ENCODE results near the gene SLC16A8. TPM values are rescaled to one million over a fixed set of nuclear protein-coding genes. Genes with fewer than 3 reads are reported as not detected.

Gene SLC16A8
- total and polyA plus RNA-seq, 9 of the 15 experiments (the other 6 are each of a cell fraction or from before 2014, with no cell fraction given), result not detected

GRCh38 chr22:38129856-38130255 lies 45.9 kb upstream of the SLC16A8 start:
- no peak overlapping the region for H3K4me2 ChIP-seq (ENCODE audit: insufficient read depth, low read length)
- no peak overlapping the region for H3K27ac ChIP-seq (ENCODE audit: extremely low read depth, low read depth, low read length)
- no peaks in the 10 kb centered on the region for H3K9me3 ChIP-seq (replicated peaks; ENCODE audit: control insufficient read depth, insufficient read depth, low read depth, low read length)
- FAIRE-seq (no peak), DNase-seq (ENCODE audit: extremely low read depth in 1 of 4, low spot score in 3 of 4) (no peak), ATAC-seq (no peak)
- BruUV-seq (replicated peaks), result no TSS peak
- no peaks in the 10 kb centered on the region for H3K36me3 ChIP-seq (ENCODE audit: control insufficient read depth, insufficient read depth, low read length)
- H3K9ac ChIP-seq (ENCODE audit: insufficient read depth in 1 of 2, low read depth in 2 of 2, low read length in 2 of 2), result no peak overlapping the region; a peak in 1 of 4 replicates
- H3K4me1 ChIP-seq (replicated peaks in 1 of 2; ENCODE audit: control insufficient read depth in 2 of 2, insufficient read depth in 2 of 2, low read length in 2 of 2), result peaks cover 18 to 37% of the 10 kb centered on the region in 2 experiments
- POLR2A ChIA-PET, result interaction anchor here (0.7 kb wide), 1 partner anchor 86 kb away, joined by 3 read pairs; no protein-coding TSS in a partner anchor
- intact Hi-C loops (cut with micrococcal nuclease), result no loop called here
- CTCF ChIA-PET (ENCODE audit: low intra/inter-chr PET ratio), result no interaction called here
- H3K9me1 ChIP-seq (ENCODE audit: control insufficient read depth, insufficient read depth, low read length), result peaks cover 3% of the 10 kb centered on the region
- in situ Hi-C loops (cut with MboI), result no loop called here
- 69% methylated on average over 7 of the region's 9 CpGs for WGBS (ENCODE audit: insufficient coverage, low coverage, missing lambda C conversion rate)
- H3K27me3 ChIP-seq (ENCODE audit: control insufficient read depth in 2 of 2, insufficient read depth in 2 of 2, low read length in 2 of 2), result no peaks in the 10 kb centered on the region
- no peak for TF ChIP-seq PCBP1 (IDR thresholded peaks at IDR 0.05; ENCODE audit: low read depth, low read length, poor library complexity, severe bottlenecking)
- no peak for TF ChIP-seq ZNF436 (CRISPR knock-in tag; IDR thresholded peaks at IDR 0.05)
- TF ChIP-seq KAT7 (CRISPR knock-in tag; IDR thresholded peaks at IDR 0.05; ENCODE audit: borderline replicate concordance), result no peak
- TF ChIP-seq MEF2A (IDR thresholded peaks at IDR 0.05; ENCODE audit: control insufficient read depth, low read depth, low read length), result no peak
- TF ChIP-seq ZNF717 (CRISPR knock-in tag; IDR thresholded peaks at IDR 0.05), result no peak
- no peak overlapping the region for H3K4me3 ChIP-seq
- no peaks in the 10 kb centered on the region for H4K20me1 ChIP-seq (replicated peaks; ENCODE audit: control insufficient read depth, insufficient read depth, low read length)
- no peak overlapping the region for H2AFZ ChIP-seq (ENCODE audit: low read depth, low read length)
- H3K79me2 ChIP-seq (ENCODE audit: control insufficient read depth, insufficient read depth, low read length), result no peaks in the 10 kb centered on the region

DNA sequence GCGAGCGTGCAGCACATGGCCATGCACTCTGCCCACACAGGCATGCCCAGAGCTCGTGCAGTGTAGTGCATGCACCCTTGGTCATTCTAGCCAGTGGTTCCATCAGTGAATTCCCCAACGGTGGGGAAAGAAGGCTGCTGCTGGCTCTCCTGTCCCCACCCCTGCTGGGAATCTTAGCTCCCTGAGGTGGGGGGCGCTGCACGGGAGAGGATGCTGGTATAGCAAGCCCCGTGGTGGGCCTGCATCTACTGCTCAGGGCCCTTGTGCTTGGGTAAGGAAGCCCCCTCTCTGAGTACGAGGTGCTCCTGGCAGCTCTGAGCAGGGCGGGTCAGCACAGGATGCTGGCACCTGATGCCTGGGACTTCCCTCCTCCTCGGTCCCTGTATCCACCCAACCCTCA lies 45.0 kb upstream of the SLC16A8 start:
- Histone ChIP-seq H3K27me3 (ENCODE audit: control insufficient read depth in 2 of 2, insufficient read depth in 2 of 2, low read length in 2 of 2) (no peaks in the 10 kb centered on the region), H4K20me1 (replicated peaks; ENCODE audit: control insufficient read depth, insufficient read depth, low read length) (no peaks in the 10 kb centered on the region), H2AFZ (ENCODE audit: low read depth, low read length) (no peak overlapping the region), H3K27ac (ENCODE audit: extremely low read depth, low read depth, low read length) (no peak overlapping the region), H3K9ac (ENCODE audit: insufficient read depth in 1 of 2, low read depth in 2 of 2, low read length in 2 of 2) (no peak overlapping the region; a peak in 1 of 4 replicates), H3K9me1 (ENCODE audit: control insufficient read depth, insufficient read depth, low read length) (peaks cover 3% of the 10 kb centered on the region), H3K4me3 (no peak overlapping the region), H3K4me2 (ENCODE audit: insufficient read depth, low read length) (no peak overlapping the region), H3K4me1 (replicated peaks in 1 of 2; ENCODE audit: control insufficient read depth in 2 of 2, insufficient read depth in 2 of 2, low read length in 2 of 2) (peaks cover 18 to 37% of the 10 kb centered on the region in 2 experiments), H3K9me3 (replicated peaks; ENCODE audit: control insufficient read depth, insufficient read depth, low read depth, low read length) (no peaks in the 10 kb centered on the region), H3K36me3 (ENCODE audit: control insufficient read depth, insufficient read depth, low read length) (no peaks in the 10 kb centered on the region), H3K79me2 (ENCODE audit: control insufficient read depth, insufficient read depth, low read length) (no peaks in the 10 kb centered on the region)
- ATAC-seq (no peak), FAIRE-seq (no peak), DNase-seq (ENCODE audit: extremely low read depth in 1 of 4, low spot score in 3 of 4) (no peak)
- in situ Hi-C loops (cut with MboI) (no loop called here), intact Hi-C loops (cut with micrococcal nuclease) (no loop called here)
- 80% methylated on average over 9 of the region's 10 CpGs for WGBS (ENCODE audit: insufficient coverage, low coverage, missing lambda C conversion rate)
- no TSS peak for BruUV-seq (replicated peaks)
- POLR2A ChIA-PET, result interaction anchor here (0.5 to 0.8 kb wide), 2 partner anchors 75 to 134 kb away, joined by 3 to 4 read pairs; no protein-coding TSS in a partner anchor
- CTCF ChIA-PET (ENCODE audit: low intra/inter-chr PET ratio), result no interaction called here
- no peak for TF ChIP-seq GTF2B (IDR thresholded peaks at IDR 0.05; ENCODE audit: extremely low read depth, insufficient read length)
- no peak for TF ChIP-seq DLX4 (CRISPR knock-in tag; IDR thresholded peaks at IDR 0.05)
- TF ChIP-seq EP300 (IDR thresholded peaks at IDR 0.05; ENCODE audit: low read length), result no peak
- no peak for TF ChIP-seq FOXP4 (CRISPR knock-in tag; IDR thresholded peaks at IDR 0.05; ENCODE audit: borderline replicate concordance)
- no peak for TF ChIP-seq STAT5B (CRISPR knock-in tag; IDR thresholded peaks at IDR 0.05)
- no peak for TF ChIP-seq HDAC8 (tag; IDR thresholded peaks at IDR 0.05)
- TF ChIP-seq MYC (IDR thresholded peaks at IDR 0.05; ENCODE audit: low read depth, low read length), result no peak
- no peak for TF ChIP-seq MYC (CRISPR knock-in tag; IDR thresholded peaks at IDR 0.05; ENCODE audit: borderline replicate concordance, low read depth)
